H1 (cell line): ENCODE results near the gene SMARCD2. TPM values are rescaled to one million over a fixed set of nuclear protein-coding genes. Genes with fewer than 3 reads are reported as not detected.

Source experiments
- CTCF ChIA-PET: fragments of 300-600 bp; sonication (Branson Sonifier 250); formaldehyde crosslinking; loops from one replicate; lab custom pipeline; 2021; ENCODE audit not compliant: partially characterized antibody; lab: Charles Lee
- POLR2A ChIA-PET: fragments of 300-600 bp; sonication (Branson Sonifier 250); formaldehyde crosslinking; loops from one replicate; lab custom pipeline; 2021; ENCODE audit warnings: inconsistent platforms; ENCODE audit not compliant: partially characterized antibody; lab: Charles Lee
- DNase-seq, 2 experiments: peaks; one replicate each; pipeline versions ENCODE4 v3.0.0 to v3.0.0-alpha.2; 2010 to 2022; ENCODE audit warnings: low spot score in 2 of 2, low read depth in 1 of 2, mixed read lengths in 1 of 2
- FAIRE-seq: peaks from 2 replicates; lab custom pipeline; 2011; peaks lifted over from hg19 to GRCh38; lab: Jason Lieb, UNC
- H2AFZ ChIP-seq: 2 replicates; pipeline ENCODE4 v1.8.1; 2012; ENCODE audit warnings: low read length, inconsistent platforms
- H2AK5ac ChIP-seq: 2 replicates; pipeline ENCODE4 v1.6.1; 2013; ENCODE audit warnings: low read depth, low read length
- H2BK120ac ChIP-seq: replicated peaks from 2 replicates; pipeline ENCODE3; 2013; ENCODE audit warnings: low read depth, low read length, inconsistent platforms
- H2BK12ac ChIP-seq: 2 replicates; pipeline ENCODE4 v1.6.1; 2013; ENCODE audit warnings: low read depth, low read length
- H2BK15ac ChIP-seq: 2 replicates; pipeline ENCODE4 v1.6.1; 2013; ENCODE audit warnings: low read length
- H2BK20ac ChIP-seq: 2 replicates; pipeline ENCODE4 v1.6.1; 2013; ENCODE audit warnings: low read length
- H2BK5ac ChIP-seq: 2 replicates; pipeline ENCODE4 v1.6.1; 2013; ENCODE audit warnings: low read depth, low read length
- H3K14ac ChIP-seq: 2 replicates; pipeline ENCODE4 v1.6.1; 2013; ENCODE audit warnings: inconsistent platforms; ENCODE audit not compliant: insufficient read length
- H3K18ac ChIP-seq: 2 replicates; pipeline ENCODE4 v1.6.1; 2013; ENCODE audit warnings: low read length; ENCODE audit errors: extremely low read depth
- H3K23ac ChIP-seq: 2 replicates; pipeline ENCODE4 v1.6.1; 2013; ENCODE audit warnings: inconsistent platforms; ENCODE audit not compliant: insufficient read length
- H3K23me2 ChIP-seq: 2 replicates; pipeline ENCODE4 v1.6.1; 2013; ENCODE audit warnings: low read depth, low read length
- H3K27ac ChIP-seq: 2 replicates; pipeline ENCODE4 v1.6.1; 2011; ENCODE audit warnings: low read depth, low read length, inconsistent platforms
- H3K27me3 ChIP-seq, 4 experiments: replicated peaks in 1 of 4; 1 replicate in 1 of 4; 2 replicates in 3 of 4; pipeline versions ENCODE4 v1.6.1 to v1.8.1; 2011 to 2013; ENCODE audit warnings: low read length in 3 of 4, mild to moderate bottlenecking in 3 of 4, inconsistent platforms in 2 of 4, mixed read lengths in 2 of 4, moderate library complexity in 1 of 4; ENCODE audit not compliant: control insufficient read depth in 3 of 4, insufficient read depth in 3 of 4; ENCODE audit errors: extremely low read depth in 1 of 4
- H3K36me3 ChIP-seq, 4 experiments: 2 replicates each; pipeline versions ENCODE4 v1.6.1 to v1.8.1; 2011 to 2013; ENCODE audit warnings: mild to moderate bottlenecking in 4 of 4, low read length in 3 of 4, moderate library complexity in 2 of 4, control low read depth in 1 of 4, inconsistent platforms in 1 of 4; ENCODE audit not compliant: insufficient read depth in 4 of 4, control insufficient read depth in 2 of 4
- H3K4ac ChIP-seq: replicated peaks from 2 replicates; pipeline ENCODE3; 2013; ENCODE audit warnings: low read length, low read depth, mixed read lengths, inconsistent platforms; ENCODE audit not compliant: insufficient read length
- H3K4me1 ChIP-seq, 4 experiments: replicated peaks in 1 of 4; 1 replicate in 1 of 4; 2 replicates in 3 of 4; pipeline versions ENCODE4 v1.6.1 to v1.8.1; 2011 to 2013; ENCODE audit warnings: low read length in 3 of 4, inconsistent platforms in 2 of 4, mixed read lengths in 1 of 4; ENCODE audit not compliant: insufficient read depth in 4 of 4, control insufficient read depth in 3 of 4
- H3K4me2 ChIP-seq, 2 experiments: 2 replicates each; pipeline versions ENCODE4 v1.6.1 to v1.8.1; 2011 to 2013; ENCODE audit warnings: low read depth in 2 of 2, low read length in 2 of 2, control low read depth in 1 of 2, inconsistent platforms in 1 of 2, mild to moderate bottlenecking in 1 of 2; ENCODE audit not compliant: insufficient read depth in 1 of 2
- H3K4me3 ChIP-seq, 4 experiments: fragments of 200-600, 300-600 bp in 1 of 4; sonication (generic), shearing (Covaris generic), sonication (Bioruptor Twin) in 1 of 4; 2 replicates each; pipeline versions ENCODE4 v1.5.1 to v1.8.1; 2011 to 2016; ENCODE audit warnings: low read length in 4 of 4, low read depth in 3 of 4, control low read depth in 2 of 4, inconsistent platforms in 2 of 4, mild to moderate bottlenecking in 2 of 4, mixed read lengths in 1 of 4, moderate library complexity in 1 of 4; ENCODE audit not compliant: insufficient read depth in 2 of 4; ENCODE audit errors: extremely low read depth in 1 of 4
- H3K56ac ChIP-seq: replicated peaks from 2 replicates; pipeline ENCODE3; 2013; ENCODE audit warnings: low read depth, mild to moderate bottlenecking, mixed read lengths, low read length, inconsistent platforms; ENCODE audit not compliant: insufficient read length
- H3K79me1 ChIP-seq: 2 replicates; pipeline ENCODE4 v1.6.1; 2013; ENCODE audit warnings: low read depth, low read length, control low read depth
- H3K79me2 ChIP-seq, 2 experiments: 2 replicates each; pipeline versions ENCODE4 v1.6.1 to v1.8.1; 2012 to 2013; ENCODE audit warnings: low read length in 2 of 2, mild to moderate bottlenecking in 2 of 2, inconsistent platforms in 1 of 2; ENCODE audit not compliant: insufficient read depth in 2 of 2, control insufficient read depth in 1 of 2
- H3K9ac ChIP-seq, 4 experiments: replicated peaks in 1 of 4; 1 replicate in 1 of 4; 2 replicates in 3 of 4; pipeline versions ENCODE4 v1.6.1 to v1.8.1; 2011 to 2013; ENCODE audit warnings: low read depth in 3 of 4, low read length in 3 of 4, control low read depth in 2 of 4, mild to moderate bottlenecking in 2 of 4, moderate library complexity in 2 of 4, inconsistent platforms in 1 of 4; ENCODE audit errors: extremely low read depth in 1 of 4
- H3K9me3 ChIP-seq, 2 experiments: 2 replicates each; pipeline versions ENCODE4 v1.6.1 to v1.8.1; 2012 to 2013; ENCODE audit warnings: mild to moderate bottlenecking in 2 of 2, moderate library complexity in 2 of 2, control low read depth in 1 of 2, inconsistent platforms in 1 of 2, low read depth in 1 of 2, low read length in 1 of 2, mixed read lengths in 1 of 2; ENCODE audit not compliant: insufficient read depth in 2 of 2
- H4K20me1 ChIP-seq, 2 experiments: replicated peaks in 1 of 2; 2 replicates each; pipeline versions ENCODE3 to v1.8.1; 2011 to 2013; ENCODE audit warnings: inconsistent platforms in 2 of 2, low read length in 2 of 2, mild to moderate bottlenecking in 1 of 2; ENCODE audit not compliant: insufficient read depth in 2 of 2, control insufficient read depth in 1 of 2
- H4K5ac ChIP-seq: 2 replicates; pipeline ENCODE4 v1.6.1; 2013; ENCODE audit warnings: low read length, low read depth, mixed read lengths, inconsistent platforms; ENCODE audit not compliant: insufficient read length
- H4K8ac ChIP-seq: 2 replicates; pipeline ENCODE4 v1.8.0; 2013; ENCODE audit warnings: mild to moderate bottlenecking, moderate library complexity, low read length, inconsistent platforms; ENCODE audit not compliant: insufficient read depth; ENCODE audit errors: extremely low read depth
- H4K91ac ChIP-seq: replicated peaks from 2 replicates; pipeline ENCODE3; 2013; ENCODE audit warnings: low read length, mixed read lengths, inconsistent platforms; ENCODE audit not compliant: insufficient read length
- BACH1 ChIP-seq: IDR thresholded peaks from 2 replicates; pipeline ENCODE4 v1.6.1; 2012; ENCODE audit warnings: low read length, improper control_type of control experiment
- BCL11A ChIP-seq, 2 experiments: IDR thresholded peaks; one replicate each; pipeline ENCODE4 v1.6.1; 2011; ENCODE audit warnings: low read depth in 2 of 2, low read length in 2 of 2, mild to moderate bottlenecking in 2 of 2
- CBX8 ChIP-seq: fragments of 300-800, 300-1000 bp; sonication (generic); IDR thresholded peaks from 2 replicates; pipeline ENCODE4 v1.7.1; 2016; ENCODE audit warnings: low read depth, low read length, borderline replicate concordance
- CTBP2 ChIP-seq: IDR thresholded peaks from 2 replicates; pipeline ENCODE4 v1.7.0; 2011; ENCODE audit warnings: borderline replicate concordance, mild to moderate bottlenecking, moderate library complexity, mixed read lengths, low read length; ENCODE audit not compliant: insufficient read depth, insufficient read length
- HDAC6 ChIP-seq: IDR thresholded peaks from one replicate; pipeline ENCODE4 v1.7.1; 2012; ENCODE audit warnings: low read depth, mild to moderate bottlenecking, inconsistent platforms, low read length, moderate library complexity
- KDM1A ChIP-seq: fragments of 200-600, 300-600 bp; sonication (generic); IDR thresholded peaks from 2 replicates; pipeline ENCODE4 v1.7.1; 2016; ENCODE audit warnings: mild to moderate bottlenecking, low read length, borderline replicate concordance
- MAFK ChIP-seq: IDR thresholded peaks from 2 replicates; pipeline ENCODE4 v1.6.1; 2012; ENCODE audit warnings: low read depth, mild to moderate bottlenecking, improper control_type of control experiment, low read length
- NANOG ChIP-seq: IDR thresholded peaks from 2 replicates; pipeline ENCODE4 v1.6.1; 2011; ENCODE audit warnings: low read length, low read depth, mild to moderate bottlenecking, inconsistent platforms; ENCODE audit not compliant: insufficient read depth, poor library complexity, severe bottlenecking
- PHF8 ChIP-seq: fragments of 200-600 bp; sonication (generic); conservative IDR thresholded peaks from 2 replicates; pipeline ENCODE4 v1.7.1; 2012; ENCODE audit warnings: low read depth, mild to moderate bottlenecking, inconsistent platforms, low read length, moderate library complexity
- POLR2AphosphoS5 ChIP-seq: IDR thresholded peaks from 2 replicates; pipeline ENCODE4 v1.6.1; 2011; ENCODE audit warnings: low read depth, low read length
- SIN3A ChIP-seq, 2 experiments: IDR thresholded peaks in 1 of 2; conservative IDR thresholded peaks in 1 of 2; 2 replicates each; pipeline ENCODE4 v1.6.1; 2011 to 2012; ENCODE audit warnings: low read length in 2 of 2, improper control_type of control experiment in 1 of 2, low read depth in 1 of 2, mild to moderate bottlenecking in 1 of 2
- SP1 ChIP-seq: IDR thresholded peaks from 2 replicates; pipeline ENCODE4 v1.6.1; 2011; ENCODE audit warnings: low read depth, low read length
- WGBS, 2 experiments: shearing (Covaris generic) in 1 of 2; methylation state at CpG; one replicate each; pipeline versions ENCODE4 v1.1.6 to v1.1.7; 2013 to 2015; ENCODE audit warnings: low lambda C conversion rate in 2 of 2, mixed read lengths in 2 of 2, inconsistent platforms in 1 of 2, low coverage in 1 of 2, missing lambda C conversion rate in 1 of 2; ENCODE audit not compliant: insufficient replicate concordance in 2 of 2, insufficient coverage in 1 of 2, insufficient read length in 1 of 2; ENCODE audit errors: extremely low coverage in 1 of 2, missing lambda C conversion rate in 1 of 2; 5-methylcytosine and 5-hydroxymethylcytosine counted together
- polyA plus RNA-seq, 7 experiments: library from polyadenylated mRNA; depleted of rRNA in 3 of 7; stranded (reverse) in 5 of 7; unstranded in 2 of 7; fragments of >200 nt in 5 of 7; fragments of 200-250 nt in 2 of 7; gene quantifications; 1 replicate in 5 of 7; 2 replicates in 1 of 7; 4 replicates in 1 of 7; pipeline versions ENCODE4 v1.2.1 to v1.2.3, GENCODE V29; 2011 to 2013; ENCODE audit warnings: missing spikeins in 2 of 7, mixed read lengths in 2 of 7
- total RNA-seq: library from RNA; stranded (reverse); fragmentation: NEBNext Ultra II Directional; extraction: Animal tissue kit (Norgen Biotek cat#: 25700); gene quantifications from 2 replicates; pipeline ENCODE4 v1.2.1, GENCODE V29; 2021

SMARCD2 gene
- total and polyA plus RNA-seq, 2 of the 8 experiments (the other 6 are each of a cell fraction or from before 2014, with no cell fraction given): 90.0 to 92.2 TPM

DNA sequence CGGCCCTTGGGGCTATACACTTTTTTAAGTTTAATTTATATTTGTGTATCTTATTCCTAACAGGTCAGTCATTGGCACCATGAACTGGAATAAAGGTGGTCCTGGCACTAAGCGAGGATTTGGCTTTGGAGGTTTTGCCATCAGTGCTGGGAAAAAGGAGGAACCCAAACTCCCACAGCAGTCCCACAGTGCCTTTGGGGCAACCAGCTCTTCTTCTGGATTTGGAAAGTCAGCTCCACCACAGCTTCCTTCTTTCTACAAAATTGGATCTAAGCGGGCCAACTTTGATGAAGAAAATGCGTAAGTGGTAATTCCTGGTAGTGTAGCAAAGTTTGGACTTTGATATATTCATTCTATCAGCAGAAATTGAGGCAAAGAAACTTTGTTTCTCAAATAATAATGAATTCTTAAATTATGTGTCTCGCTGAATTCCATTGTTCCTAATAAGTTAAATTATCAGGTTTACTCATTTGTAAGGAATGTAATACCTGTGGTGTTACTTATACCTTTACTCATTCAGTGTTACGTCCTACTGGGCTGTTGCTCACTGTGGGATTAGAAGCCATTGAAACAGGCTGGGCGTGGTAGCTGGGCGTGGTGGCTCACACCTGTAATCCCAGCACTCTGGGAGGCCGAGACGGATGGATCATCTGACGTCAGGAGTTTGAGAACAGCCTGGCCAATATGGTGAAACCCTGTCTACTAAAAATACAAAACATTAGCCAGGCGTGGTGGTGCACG lies 55.3 kb downstream of the SMARCD2 start:
- Histone ChIP-seq H3K4me3 (no peak overlapping the region), H2BK15ac (no peak overlapping the region), H3K27ac (no peak overlapping the region), H3K4ac (no peak overlapping the region), H4K91ac (no peak overlapping the region), H3K18ac (no peak overlapping the region), H2AFZ (no peak overlapping the region), H4K20me1 (peaks cover 9 to 13% of the 10 kb centered on the region in 2 experiments), H2BK20ac (no peak overlapping the region), H4K5ac (no peak overlapping the region), H3K9ac (no peak overlapping the region), H3K9me3 (no peaks in the 10 kb centered on the region), H3K23me2 (no peaks in the 10 kb centered on the region), H2BK12ac (no peak overlapping the region), H3K36me3 (peaks cover 8 to 64% (median 43%) of the 10 kb centered on the region in 4 experiments), H3K4me2 (no peak overlapping the region), H4K8ac (no peak overlapping the region), H3K23ac (no peak overlapping the region), H3K27me3 (no peaks in the 10 kb centered on the region), H3K56ac (no peak overlapping the region), H2BK5ac (no peak overlapping the region), H2BK120ac (no peak overlapping the region), H3K79me1 (peaks cover 3% of the 10 kb centered on the region; the same call in 1 of the 2 replicates), H3K79me2 (peaks cover 7 to 64% of the 10 kb centered on the region in 2 experiments), H3K4me1 (no peaks in the 10 kb centered on the region), H2AK5ac (no peak overlapping the region), H3K14ac (no peak overlapping the region)
- WGBS, 2 experiments: 96% methylated on average over 13 of the region's 13 CpGs; no CpG with 5 or more reads in 1 of the 2 experiments
- POLR2A ChIA-PET: interaction anchor here (1.2 to 24.4 kb wide), 3 partner anchors 12 to 38 kb away, joined by 4 to 481 read pairs (median 102); partner anchors contain the start of genes CCDC47, DDX42, FTSJ3 and PSMC5
- CTCF ChIA-PET: no interaction called here
- no peak for FAIRE-seq
- DNase-seq: no peak
- TF ChIP-seq CBX8 (no peak), SP1 (no peak), SIN3A (conservative IDR thresholded peaks at IDR 0.05 in 1 of 2, IDR thresholded peaks at IDR 0.05 in 1 of 2; ENCODE audit: low read depth in 1 of 2, low read length in 2 of 2) (no peak), NANOG (no peak), PHF8 (no peak), BCL11A (IDR thresholded peaks at IDR 0.05; ENCODE audit: low read depth in 2 of 2, low read length in 2 of 2) (no peak), POLR2AphosphoS5 (no peak), KDM1A (no peak), MAFK (no peak), HDAC6 (no peak), CTBP2 (no peak), BACH1 (no peak)
